Vagina (tissue), 2 donors: ENCODE results near the gene CFAP126. TPM values are rescaled to one million over a fixed set of nuclear protein-coding genes. Genes with fewer than 3 reads are reported as not detected.
A peak's percentile ranks its signal among the peaks of the same experiment; 100 is the strongest.

Experiments used
- DNase-seq, 2 donors: peaks; one replicate each; pipeline ENCODE4 v3.0.0-alpha.2; 2017; ENCODE audit errors: extremely low spot score in 2 of 2
- H3K27ac ChIP-seq: fragments of 200-600 bp; sonication (generic); one replicate; pipeline ENCODE4 v1.5.1; 2019
- H3K27me3 ChIP-seq: fragments of 200-600 bp; sonication (generic); one replicate; pipeline ENCODE4 v1.5.1; 2019
- H3K36me3 ChIP-seq, 2 donors: fragments of 200-600 bp; sonication (generic); one replicate each; pipeline ENCODE4 v1.5.1; 2017 to 2019
- H3K4me1 ChIP-seq: fragments of 200-600 bp; sonication (generic); one replicate; pipeline ENCODE4 v1.5.1; 2019
- H3K4me3 ChIP-seq, 2 donors: fragments of 200-600 bp; sonication (generic); 1 replicate in 1 of 2; 2 replicates in 1 of 2; pipeline ENCODE4 v1.5.1; 2016 to 2019
- H3K9me3 ChIP-seq: fragments of 200-600 bp; sonication (generic); one replicate; pipeline ENCODE4 v1.5.1; 2019
- POLR2A ChIP-seq, 2 donors: fragments of 450-650 bp; IDR thresholded peaks; one replicate each; pipeline ENCODE4 v1.6.1; 2017; ENCODE audit warnings: antibody characterized with exemption in 2 of 2, mild to moderate bottlenecking in 2 of 2, moderate library complexity in 2 of 2
- POLR2AphosphoS5 ChIP-seq, 2 donors: sonication (generic); formaldehyde crosslinking; IDR thresholded peaks; one replicate each; pipeline ENCODE4 v1.9.0; 2017; ENCODE audit warnings: antibody characterized with exemption in 2 of 2, mild to moderate bottlenecking in 2 of 2, low read depth in 1 of 2; ENCODE audit not compliant: insufficient read depth in 1 of 2
- intact Hi-C: fragments of 100-400 bp; cut with DNase I; formaldehyde crosslinking; loops from one replicate; pipeline ENCODE4 v1.15.1; 2023
- total RNA-seq: library from RNA; depleted of rRNA; stranded (reverse); fragments of >200 nt; gene quantifications from one replicate; pipeline ENCODE4 v1.2.3, GENCODE V29; 2016
- TF ChIP-seq, protein P1 (sequence below), 3 experiments: fragments of 450-650 bp in 2 of 3; fragments of 200-600 bp in 1 of 3; sonication (generic) in 1 of 3; IDR thresholded peaks; one replicate each; pipeline ENCODE4 v1.5.1; 2017 to 2019; ENCODE audit warnings: antibody characterized with exemption in 3 of 3, mild to moderate bottlenecking in 2 of 3, moderate library complexity in 2 of 3

Gene CFAP126
- total RNA-seq, 1 donor from 2014 or later: not detected

DNA sequence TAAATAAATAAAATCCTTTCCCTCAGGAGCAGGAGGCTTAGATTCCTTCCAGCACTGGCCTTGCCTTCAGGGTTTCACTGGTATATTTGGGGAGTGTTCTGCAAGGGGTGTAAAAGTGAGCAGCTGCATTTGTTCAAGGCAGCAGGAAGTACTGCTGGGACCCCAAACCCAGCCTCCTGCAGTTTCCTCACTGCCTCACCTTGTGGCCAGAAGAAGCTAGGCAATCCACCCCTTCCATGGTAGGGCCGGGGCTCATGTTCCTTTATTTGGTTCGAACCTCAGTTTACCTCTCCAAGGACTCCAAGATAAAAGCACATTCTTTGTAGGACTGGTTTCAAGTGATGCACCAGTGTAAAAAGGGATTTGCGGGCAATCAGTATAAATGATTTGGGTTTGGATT is 21.0 kb upstream of the CFAP126 start:
- Histone ChIP-seq H3K27ac (peak overlapping the region; percentile 86), H3K4me1 (peaks cover 16% of the 10 kb centered on the region), H3K36me3 (no peaks in the 10 kb centered on the region), H3K4me3 (no peak overlapping the region), H3K27me3 (no peaks in the 10 kb centered on the region), H3K9me3 (no peaks in the 10 kb centered on the region)
- intact Hi-C loops: loop anchor here (10.0 kb wide), 2 partner anchors 74 to 194 kb away; partner anchors contain the start of genes ADAMTS4 and SDHC
- no peak for TF ChIP-seq POLR2A (IDR thresholded peaks at IDR 0.05)
- TF ChIP-seq, protein P1, sequence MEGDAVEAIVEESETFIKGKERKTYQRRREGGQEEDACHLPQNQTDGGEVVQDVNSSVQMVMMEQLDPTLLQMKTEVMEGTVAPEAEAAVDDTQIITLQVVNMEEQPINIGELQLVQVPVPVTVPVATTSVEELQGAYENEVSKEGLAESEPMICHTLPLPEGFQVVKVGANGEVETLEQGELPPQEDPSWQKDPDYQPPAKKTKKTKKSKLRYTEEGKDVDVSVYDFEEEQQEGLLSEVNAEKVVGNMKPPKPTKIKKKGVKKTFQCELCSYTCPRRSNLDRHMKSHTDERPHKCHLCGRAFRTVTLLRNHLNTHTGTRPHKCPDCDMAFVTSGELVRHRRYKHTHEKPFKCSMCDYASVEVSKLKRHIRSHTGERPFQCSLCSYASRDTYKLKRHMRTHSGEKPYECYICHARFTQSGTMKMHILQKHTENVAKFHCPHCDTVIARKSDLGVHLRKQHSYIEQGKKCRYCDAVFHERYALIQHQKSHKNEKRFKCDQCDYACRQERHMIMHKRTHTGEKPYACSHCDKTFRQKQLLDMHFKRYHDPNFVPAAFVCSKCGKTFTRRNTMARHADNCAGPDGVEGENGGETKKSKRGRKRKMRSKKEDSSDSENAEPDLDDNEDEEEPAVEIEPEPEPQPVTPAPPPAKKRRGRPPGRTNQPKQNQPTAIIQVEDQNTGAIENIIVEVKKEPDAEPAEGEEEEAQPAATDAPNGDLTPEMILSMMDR (IDR thresholded peaks at IDR 0.05): no peak
- no peak for TF ChIP-seq POLR2AphosphoS5 (IDR thresholded peaks at IDR 0.05; ENCODE audit: insufficient read depth in 1 of 2, low read depth in 1 of 2)
- no peak for DNase-seq

DNA sequence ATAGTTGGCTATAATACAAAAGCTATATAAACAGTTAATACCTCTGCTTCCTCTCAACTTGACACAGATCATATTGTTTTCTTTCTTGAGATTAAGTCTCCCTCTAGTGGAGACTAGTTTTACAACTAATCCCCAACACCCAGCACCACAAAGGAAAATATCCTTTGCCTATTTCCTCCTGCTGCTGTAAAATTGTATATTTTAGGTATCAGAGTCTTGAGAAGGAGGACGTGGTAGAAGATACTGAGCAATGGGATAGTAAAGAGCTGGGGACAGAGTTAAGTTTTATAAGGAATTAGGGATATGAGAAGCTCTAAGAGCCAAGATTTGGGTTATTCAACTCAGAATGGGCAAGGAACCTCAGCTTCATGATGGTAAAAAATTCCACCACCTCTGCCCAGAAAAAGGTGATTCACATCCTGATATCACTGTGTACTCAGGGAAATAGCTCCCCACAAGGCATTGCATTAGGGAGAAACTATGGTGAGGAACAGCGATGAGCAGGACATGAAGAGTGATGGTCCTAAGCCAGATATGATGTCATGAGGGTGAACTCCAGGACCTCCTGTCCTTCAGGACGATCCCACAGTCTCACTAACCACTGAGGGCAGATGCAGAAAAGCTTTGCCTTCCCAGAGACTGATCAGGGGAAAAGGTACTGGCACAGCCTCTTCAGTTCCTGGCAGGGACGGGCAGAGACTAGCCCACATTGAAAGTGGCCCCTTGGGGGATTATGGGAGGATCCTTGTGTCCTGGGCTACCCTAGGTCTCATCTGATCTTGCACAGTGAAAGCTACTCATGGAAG is 14.7 kb upstream of the CFAP126 start:
- peak in 1 of 2 donors; percentile 91 for DNase-seq
- intact Hi-C loops: loop anchor here (5.0 to 10.0 kb wide), 3 partner anchors 68 to 188 kb away; partner anchors contain the start of genes ADAMTS4, SDHC and TOMM40L
- H3K9me3 ChIP-seq: no peaks in the 10 kb centered on the region
- H3K27me3 ChIP-seq: no peaks in the 10 kb centered on the region
- H3K4me1 ChIP-seq: peaks cover 8% of the 10 kb centered on the region
- TF ChIP-seq, protein P1 (IDR thresholded peaks at IDR 0.05): peak in 2 of 3 experiments; percentile 60 to 75
- TF ChIP-seq POLR2AphosphoS5 (IDR thresholded peaks at IDR 0.05; ENCODE audit: insufficient read depth in 1 of 2, low read depth in 1 of 2) (peak in 1 of 2 donors; percentile 68), POLR2A (IDR thresholded peaks at IDR 0.05) (no peak)
- H3K27ac ChIP-seq: peak overlapping the region; percentile 5
- no peak overlapping the region for H3K4me3 ChIP-seq
- no peaks in the 10 kb centered on the region for H3K36me3 ChIP-seq

DNA sequence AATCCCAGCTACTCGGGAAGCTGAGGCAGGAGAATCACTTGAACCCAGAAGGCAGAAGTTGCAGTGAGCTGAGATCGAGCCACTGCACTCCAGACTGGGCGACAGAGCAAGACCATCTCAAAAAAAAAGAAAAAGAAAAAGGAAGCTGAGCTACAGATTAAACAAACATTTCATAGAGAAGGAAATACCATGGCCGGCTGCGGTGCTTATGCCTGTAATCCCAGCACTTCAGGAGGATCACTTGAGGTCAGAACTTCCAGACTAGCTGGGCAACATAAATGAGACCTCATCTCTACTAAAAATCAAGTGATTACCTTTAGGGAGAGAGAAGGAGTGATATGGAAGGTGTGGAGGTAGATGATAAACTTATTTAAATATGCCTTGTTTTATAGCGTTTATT is 14.0 kb upstream of the CFAP126 start:
- intact Hi-C loops: loop anchor here (5.0 to 10.0 kb wide), 3 partner anchors 67 to 187 kb away; partner anchors contain the start of genes ADAMTS4, SDHC and TOMM40L
- Histone ChIP-seq H3K27ac (no peak overlapping the region), H3K4me3 (no peak overlapping the region), H3K27me3 (no peaks in the 10 kb centered on the region), H3K4me1 (peaks cover 8% of the 10 kb centered on the region), H3K9me3 (no peaks in the 10 kb centered on the region), H3K36me3 (no peaks in the 10 kb centered on the region)
- TF ChIP-seq, protein P1 (IDR thresholded peaks at IDR 0.05): no peak
- no peak for TF ChIP-seq POLR2A (IDR thresholded peaks at IDR 0.05)
- no peak for TF ChIP-seq POLR2AphosphoS5 (IDR thresholded peaks at IDR 0.05; ENCODE audit: insufficient read depth in 1 of 2, low read depth in 1 of 2)
- no peak for DNase-seq

DNA sequence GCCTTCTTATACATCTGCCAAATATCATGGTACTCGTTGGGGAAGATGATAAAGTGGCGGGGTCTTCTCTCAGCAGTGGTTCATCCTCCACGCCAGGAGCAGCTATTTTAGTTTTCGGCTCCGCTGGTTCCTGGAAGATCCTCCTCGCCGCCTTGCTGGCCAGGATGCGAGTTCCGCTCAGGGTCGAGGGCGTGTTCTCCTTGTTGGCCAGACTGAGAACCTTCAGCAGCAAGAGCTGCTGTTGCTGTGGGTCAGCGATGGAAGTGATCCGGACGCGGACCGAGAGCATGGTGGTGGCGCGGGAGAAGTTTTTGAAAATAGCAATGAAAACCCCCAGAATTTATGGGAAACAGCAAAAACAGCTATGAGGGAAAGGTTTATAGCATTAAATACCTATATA is 11.4 kb upstream of the CFAP126 start:
- H3K27ac ChIP-seq: no peak overlapping the region
- no peaks in the 10 kb centered on the region for H3K9me3 ChIP-seq
- no peaks in the 10 kb centered on the region for H3K27me3 ChIP-seq
- H3K36me3 ChIP-seq: no peaks in the 10 kb centered on the region
- no peak for DNase-seq
- no peak overlapping the region for H3K4me3 ChIP-seq
- intact Hi-C loops: no loop called here
- no peak for TF ChIP-seq POLR2AphosphoS5 (IDR thresholded peaks at IDR 0.05; ENCODE audit: insufficient read depth in 1 of 2, low read depth in 1 of 2)
- no peak for TF ChIP-seq POLR2A (IDR thresholded peaks at IDR 0.05)
- TF ChIP-seq, protein P1 (IDR thresholded peaks at IDR 0.05): no peak
- peaks cover 8% of the 10 kb centered on the region for H3K4me1 ChIP-seq

DNA sequence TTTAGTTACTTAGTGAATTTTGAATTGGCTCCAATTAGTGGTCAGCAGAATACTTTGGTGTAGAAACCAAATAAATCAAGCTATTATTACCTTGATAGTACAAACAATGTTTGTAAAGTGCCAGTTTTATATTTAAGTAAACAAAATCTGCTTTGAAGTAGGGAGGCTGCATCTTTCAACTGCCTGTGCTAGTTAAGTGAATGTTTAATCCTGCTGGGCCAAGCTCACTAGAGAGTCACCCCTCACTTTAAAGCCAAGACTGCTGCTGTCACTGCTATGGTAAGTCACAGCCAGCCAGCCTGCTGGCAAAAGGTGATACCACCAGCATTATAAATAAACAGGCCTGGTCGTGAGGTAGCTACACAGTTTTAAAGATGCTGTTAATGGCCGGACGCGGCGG is 10.3 kb upstream of the CFAP126 start:
- peaks cover 7% of the 10 kb centered on the region for H3K4me1 ChIP-seq
- intact Hi-C loops: no loop called here
- TF ChIP-seq, protein P1 (IDR thresholded peaks at IDR 0.05): no peak
- TF ChIP-seq POLR2AphosphoS5 (IDR thresholded peaks at IDR 0.05; ENCODE audit: insufficient read depth in 1 of 2, low read depth in 1 of 2) (no peak), POLR2A (IDR thresholded peaks at IDR 0.05) (no peak)

More for the DNA sequence above, 10.3 kb upstream of the CFAP126 start:
- no peak overlapping the region for H3K27ac ChIP-seq
- no peak for DNase-seq
- no peaks in the 10 kb centered on the region for H3K36me3 ChIP-seq
- H3K27me3 ChIP-seq: no peaks in the 10 kb centered on the region
- no peaks in the 10 kb centered on the region for H3K9me3 ChIP-seq
- no peak overlapping the region for H3K4me3 ChIP-seq
